Tibial artery (tissue), 4 donors: ENCODE results near the gene NCOA3.

Experiments
- DNase-seq, 2 donors: peaks; one replicate each; pipeline ENCODE4 v3.0.0-alpha.2; 2019
- H3K27ac ChIP-seq, 2 donors: fragments of 200-600 bp; sonication (generic) in 1 of 2; 1 replicate in 1 of 2; 2 replicates in 1 of 2; pipeline ENCODE4 v1.5.1; 2018 to 2019; ENCODE audit warnings: mild to moderate bottlenecking in 1 of 2
- H3K27me3 ChIP-seq, 2 donors: fragments of 200-600 bp; sonication (generic) in 1 of 2; one replicate each; pipeline versions ENCODE4 v1.5.1 to v1.6.0; 2016 to 2019
- H3K36me3 ChIP-seq, 3 donors: fragments of 200-600 bp; sonication (generic) in 2 of 3; one replicate each; pipeline ENCODE4 v1.5.1; 2016 to 2019; ENCODE audit warnings: mild to moderate bottlenecking in 2 of 3
- H3K4me1 ChIP-seq, 4 donors: fragments of 200-600 bp; sonication (generic) in 2 of 4; 1 replicate in 3 of 4; 2 replicates in 1 of 4; pipeline ENCODE4 v1.5.1; 2016 to 2019
- H3K4me3 ChIP-seq, 2 donors: fragments of 200-600 bp; sonication (generic) in 1 of 2; 1 replicate in 1 of 2; 2 replicates in 1 of 2; pipeline ENCODE4 v1.5.1; 2018 to 2019; ENCODE audit warnings: mild to moderate bottlenecking in 2 of 2
- H3K9me3 ChIP-seq, 3 donors: fragments of 200-600 bp; sonication (generic) in 1 of 3; one replicate each; pipeline ENCODE4 v1.5.1; 2016 to 2019
- intact Hi-C: fragments of 100-400 bp; cut with DNase I; formaldehyde crosslinking; loops from one replicate; pipeline ENCODE4 v1.15.0; 2023; ENCODE audit warnings: low total_unique reads
- TF ChIP-seq, protein P1 (sequence below), 2 experiments: fragments of 200-600 bp in 1 of 2; fragments of 450-650 bp in 1 of 2; IDR thresholded peaks; one replicate each; pipeline ENCODE4 v1.5.1; 2017 to 2019; ENCODE audit warnings: antibody characterized with exemption in 2 of 2, mild to moderate bottlenecking in 1 of 2, moderate library complexity in 1 of 2

Gene NCOA3

GRCh38 chr20:47679462-47679861 lies 177.8 kb downstream of the NCOA3 start:
- TF ChIP-seq, protein P1, sequence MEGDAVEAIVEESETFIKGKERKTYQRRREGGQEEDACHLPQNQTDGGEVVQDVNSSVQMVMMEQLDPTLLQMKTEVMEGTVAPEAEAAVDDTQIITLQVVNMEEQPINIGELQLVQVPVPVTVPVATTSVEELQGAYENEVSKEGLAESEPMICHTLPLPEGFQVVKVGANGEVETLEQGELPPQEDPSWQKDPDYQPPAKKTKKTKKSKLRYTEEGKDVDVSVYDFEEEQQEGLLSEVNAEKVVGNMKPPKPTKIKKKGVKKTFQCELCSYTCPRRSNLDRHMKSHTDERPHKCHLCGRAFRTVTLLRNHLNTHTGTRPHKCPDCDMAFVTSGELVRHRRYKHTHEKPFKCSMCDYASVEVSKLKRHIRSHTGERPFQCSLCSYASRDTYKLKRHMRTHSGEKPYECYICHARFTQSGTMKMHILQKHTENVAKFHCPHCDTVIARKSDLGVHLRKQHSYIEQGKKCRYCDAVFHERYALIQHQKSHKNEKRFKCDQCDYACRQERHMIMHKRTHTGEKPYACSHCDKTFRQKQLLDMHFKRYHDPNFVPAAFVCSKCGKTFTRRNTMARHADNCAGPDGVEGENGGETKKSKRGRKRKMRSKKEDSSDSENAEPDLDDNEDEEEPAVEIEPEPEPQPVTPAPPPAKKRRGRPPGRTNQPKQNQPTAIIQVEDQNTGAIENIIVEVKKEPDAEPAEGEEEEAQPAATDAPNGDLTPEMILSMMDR (IDR thresholded peaks at IDR 0.05): no peak
- H3K36me3 ChIP-seq: peaks cover 0 to 47% (median 29%) of the 10 kb centered on the region in 3 donors
- no peaks in the 10 kb centered on the region for H3K27me3 ChIP-seq
- no peaks in the 10 kb centered on the region for H3K9me3 ChIP-seq
- intact Hi-C loops: loop anchor here (5.0 kb wide), 2 partner anchors 108 to 938 kb away; partner anchors contain the start of gene SULF2
- no peak overlapping the region for H3K4me3 ChIP-seq
- no peak for DNase-seq
- no peaks in the 10 kb centered on the region for H3K4me1 ChIP-seq
- no peak overlapping the region for H3K27ac ChIP-seq

GRCh38 chr20:47680804-47681529 lies 179.3 kb downstream of the NCOA3 start:
- intact Hi-C loops: no loop called here
- H3K36me3 ChIP-seq: peaks cover 0 to 48% (median 24%) of the 10 kb centered on the region in 3 donors
- DNase-seq: no peak
- no peaks in the 10 kb centered on the region for H3K4me1 ChIP-seq
- TF ChIP-seq, protein P1 (IDR thresholded peaks at IDR 0.05): no peak
- H3K4me3 ChIP-seq: no peak overlapping the region
- no peaks in the 10 kb centered on the region for H3K9me3 ChIP-seq
- H3K27ac ChIP-seq: no peak overlapping the region
- H3K27me3 ChIP-seq: no peaks in the 10 kb centered on the region

DNA sequence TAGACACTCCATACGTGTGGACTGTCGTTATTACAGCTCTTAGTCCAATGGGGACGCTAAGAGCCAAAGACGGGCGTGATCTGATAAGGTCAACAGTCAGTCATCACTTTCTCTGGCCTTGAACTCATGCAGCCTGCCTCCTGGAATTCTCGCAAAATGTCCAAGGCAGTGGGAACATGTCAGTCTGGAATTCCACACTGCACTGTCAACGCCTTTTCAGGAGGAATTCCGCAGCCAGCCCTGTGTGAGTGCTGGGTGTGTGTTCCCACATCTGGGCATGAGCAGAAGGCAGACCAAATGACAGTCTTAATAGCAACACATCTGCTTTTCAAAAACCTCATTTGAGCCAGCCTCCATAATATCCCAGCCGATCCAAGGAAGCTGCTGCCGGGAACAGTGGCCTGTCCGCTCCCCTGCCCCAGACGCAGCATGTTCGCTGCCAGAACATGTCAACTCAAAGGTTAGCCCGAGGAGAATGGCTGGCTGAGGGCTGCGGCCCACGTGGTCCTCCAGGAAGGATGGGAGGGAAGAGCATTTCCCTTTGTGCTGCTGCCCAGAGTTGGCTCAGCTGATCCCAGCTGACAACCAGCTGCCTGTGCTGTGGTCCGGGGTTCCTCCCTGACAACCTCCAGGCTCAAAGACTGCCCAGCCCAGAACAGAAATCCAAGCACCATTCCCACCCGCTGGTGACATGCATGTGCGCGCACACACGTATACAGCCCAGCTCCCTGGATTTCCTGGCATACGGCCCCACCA lies 180.5 kb downstream of the NCOA3 start:
- Histone ChIP-seq H3K36me3 (peaks cover 0 to 48% (median 19%) of the 10 kb centered on the region in 3 donors), H3K4me1 (no peaks in the 10 kb centered on the region), H3K27ac (no peak overlapping the region), H3K27me3 (no peaks in the 10 kb centered on the region), H3K4me3 (no peak overlapping the region), H3K9me3 (no peaks in the 10 kb centered on the region)
- TF ChIP-seq, protein P1 (IDR thresholded peaks at IDR 0.05): no peak
- intact Hi-C loops: no loop called here
- no peak for DNase-seq

DNA sequence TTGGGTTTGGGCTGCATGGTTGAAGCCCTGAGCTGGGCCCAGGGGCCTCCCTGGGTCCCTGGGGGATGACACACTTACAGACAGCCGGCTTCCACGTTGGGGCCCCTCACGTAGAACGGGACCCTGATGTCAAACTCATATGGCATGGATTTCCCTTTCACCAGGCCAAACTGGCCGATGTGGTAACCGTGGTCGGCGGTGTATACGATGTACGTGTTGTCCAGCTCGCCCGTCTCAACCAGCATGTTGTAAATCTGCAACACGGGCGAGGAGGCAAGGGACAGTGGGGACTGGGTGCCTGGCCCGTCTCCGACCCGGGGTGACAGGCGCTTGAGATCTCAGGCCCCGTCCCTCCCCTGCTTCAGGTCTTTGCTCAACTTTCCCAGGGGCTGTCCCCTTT lies 181.2 kb downstream of the NCOA3 start:
- TF ChIP-seq, protein P1 (IDR thresholded peaks at IDR 0.05): no peak
- Histone ChIP-seq H3K4me3 (no peak overlapping the region), H3K36me3 (peaks cover 0 to 50% (median 19%) of the 10 kb centered on the region in 3 donors), H3K27me3 (no peaks in the 10 kb centered on the region), H3K27ac (no peak overlapping the region), H3K4me1 (no peaks in the 10 kb centered on the region), H3K9me3 (no peaks in the 10 kb centered on the region)
- DNase-seq: no peak
- intact Hi-C loops: no loop called here

- DNase-seq: no peak
- intact Hi-C loops: no loop called here
- no peaks in the 10 kb centered on the region for H3K9me3 ChIP-seq
- no peaks in the 10 kb centered on the region for H3K27me3 ChIP-seq
- no peaks in the 10 kb centered on the region for H3K4me1 ChIP-seq
- H3K27ac ChIP-seq: no peak overlapping the region
- TF ChIP-seq, protein P1 (IDR thresholded peaks at IDR 0.05): no peak
- peaks cover 0 to 65% (median 28%) of the 10 kb centered on the region in 3 donors for H3K36me3 ChIP-seq
- H3K4me3 ChIP-seq: no peak overlapping the region
Observed at GRCh38 chr20:47684306-47685080, 182.8 kb downstream of the NCOA3 start.
